DMS 273 treated with DMSO at 0.1 percent for 48 hours (cell line): ENCODE results near the gene ARHGAP12.
"Not testable (repeated sequence)": the region's sequence is repeated elsewhere in the genome, so short reads cannot be mapped to it uniquely, and the experiment has no call there.

ENCODE experiments used
- DNase-seq: peaks from one replicate; lab custom pipeline; 2025; lab: John Stamatoyannopoulos, UW

ARHGAP12 gene

DNA sequence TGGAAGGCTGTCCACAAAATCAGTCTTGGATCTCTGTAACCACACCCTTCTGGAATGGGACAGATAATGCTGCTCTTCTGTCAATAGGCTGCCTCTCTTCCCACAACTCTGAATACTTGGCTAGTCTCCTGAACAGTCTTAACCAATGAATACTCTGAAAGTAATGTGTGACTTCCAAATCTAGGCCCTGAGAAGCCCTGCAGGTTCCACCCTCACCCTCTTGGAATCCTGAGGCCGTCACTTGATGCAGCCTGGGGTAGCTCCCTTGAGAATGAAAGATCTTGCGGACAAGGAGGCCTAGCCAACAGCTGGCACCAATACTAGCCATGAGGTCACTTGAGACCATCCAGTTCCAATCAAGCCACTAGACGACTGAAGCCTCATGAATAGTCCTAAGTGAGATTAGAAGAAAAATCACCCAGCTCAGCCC lies 109.2 kb downstream of the ARHGAP12 start:
- no peak for DNase-seq

DNA sequence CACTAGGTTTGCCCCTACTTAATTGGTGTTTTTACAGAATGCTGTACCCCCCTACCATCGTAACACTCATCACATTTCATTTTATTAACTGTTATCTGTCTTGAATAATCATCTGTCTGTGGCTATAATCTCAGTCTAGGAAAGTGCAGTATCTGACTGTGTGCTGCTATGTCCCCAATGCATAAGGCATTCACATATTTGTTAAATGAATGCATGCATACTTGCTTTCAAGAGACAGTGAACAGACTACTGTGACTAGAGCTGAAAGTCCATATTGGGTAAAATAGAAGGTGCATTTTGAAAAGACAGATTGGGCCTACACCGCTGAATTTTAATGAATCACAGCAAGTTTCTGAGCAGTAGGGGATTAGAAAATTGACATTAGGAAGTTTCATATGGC lies 112.3 kb downstream of the ARHGAP12 start:
- DNase-seq: no peak

DNA sequence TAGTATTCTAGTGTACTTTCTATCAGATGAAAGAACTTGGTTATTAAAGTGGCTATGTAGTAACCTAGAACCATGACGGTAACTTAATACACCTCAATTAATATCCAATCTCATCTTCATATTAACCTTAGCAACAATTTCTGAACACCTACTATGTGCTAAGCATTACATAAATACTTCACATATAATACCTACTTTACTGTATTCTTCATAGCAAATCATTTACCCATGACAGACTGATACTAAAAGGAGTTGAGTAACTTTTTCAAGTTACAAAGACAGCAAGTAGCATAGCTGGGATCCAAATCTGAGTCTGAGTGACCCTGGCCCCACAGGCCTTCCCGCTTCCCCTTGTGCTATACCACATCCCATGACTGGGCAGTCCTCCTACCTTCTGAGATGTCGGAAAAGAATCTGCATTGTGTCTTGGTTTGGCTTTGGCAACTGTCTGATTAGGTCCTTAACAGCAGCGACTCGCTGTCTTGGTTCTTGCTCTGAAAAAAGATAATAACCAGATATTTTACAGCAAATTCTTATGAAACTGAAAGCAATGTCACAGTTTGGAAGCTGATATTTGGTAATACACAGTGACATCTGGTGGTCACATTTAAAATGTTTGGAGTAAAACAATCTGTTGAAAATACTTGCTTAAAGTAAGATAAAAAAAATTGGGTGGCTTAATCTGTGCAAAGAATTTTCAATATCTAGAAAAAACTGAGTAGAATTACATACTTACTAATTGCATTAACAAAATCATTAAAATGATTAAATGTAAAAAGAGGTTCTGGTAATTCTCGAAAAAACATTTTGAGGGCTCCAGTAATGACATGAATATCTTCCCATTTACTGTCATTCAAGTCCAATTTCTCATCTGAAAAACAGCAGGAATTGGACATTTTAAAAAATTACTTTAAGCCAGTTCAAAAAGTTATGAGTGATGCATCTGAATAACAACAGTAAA lies 120.1 kb downstream of the ARHGAP12 start:
- no peak for DNase-seq

DNA sequence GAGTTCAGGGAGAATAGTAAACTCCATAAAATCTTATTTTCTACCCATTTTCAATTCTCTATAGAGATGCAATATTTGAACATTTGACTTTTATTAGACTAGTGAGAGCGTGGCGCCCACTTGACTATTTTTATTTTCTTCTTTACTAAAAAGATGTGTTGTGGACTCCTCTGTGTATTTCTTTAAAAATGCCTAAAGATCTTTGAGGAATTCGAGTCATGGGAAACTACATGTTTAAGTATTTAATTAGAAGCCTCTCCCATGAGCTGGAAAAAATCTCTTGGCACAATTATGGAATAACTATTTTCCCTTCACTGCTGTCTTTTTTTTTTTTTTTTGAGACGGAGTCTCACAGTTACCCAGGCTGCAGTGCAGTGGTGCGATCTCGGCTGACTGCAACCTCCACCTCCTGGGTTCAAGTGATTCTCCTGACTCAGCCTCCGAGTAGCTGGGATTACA lies 124.2 kb downstream of the ARHGAP12 start:
- no peak for DNase-seq

DNA sequence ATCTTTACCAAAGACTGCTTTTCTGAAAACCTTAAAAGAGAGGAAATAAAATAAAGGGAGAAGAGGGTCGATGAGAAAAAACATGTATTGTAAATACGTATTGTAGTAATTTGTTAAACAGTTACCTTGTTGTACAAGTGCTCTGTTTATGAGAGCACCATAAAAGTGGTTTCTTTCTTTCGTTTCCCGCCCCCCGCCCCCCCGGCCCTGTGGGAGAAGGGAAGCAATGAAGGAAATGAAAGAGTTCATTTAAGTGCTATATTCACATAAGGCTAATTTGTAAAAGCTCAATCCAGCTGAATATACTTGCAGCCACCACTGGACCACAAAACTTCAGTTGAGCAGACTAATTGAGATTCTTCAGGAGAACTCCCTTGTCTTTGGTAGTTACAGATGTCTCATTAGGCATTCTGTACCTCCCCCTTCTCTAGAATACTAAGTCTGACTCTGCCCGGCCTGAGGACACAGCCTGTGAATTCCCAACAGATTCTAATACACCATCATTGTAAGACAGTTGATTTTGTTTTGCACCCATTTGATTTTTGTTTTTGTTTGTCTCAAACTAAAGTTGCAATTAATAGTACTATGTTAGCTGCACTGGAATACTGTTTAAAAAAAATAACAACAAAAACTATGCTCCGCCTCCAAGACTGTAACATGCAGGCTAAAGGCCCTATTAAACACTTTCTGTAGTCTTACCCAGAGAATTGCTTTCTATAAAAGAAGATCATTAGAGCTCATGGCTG lies 124.9 kb downstream of the ARHGAP12 start:
- no peak for DNase-seq

DNA sequence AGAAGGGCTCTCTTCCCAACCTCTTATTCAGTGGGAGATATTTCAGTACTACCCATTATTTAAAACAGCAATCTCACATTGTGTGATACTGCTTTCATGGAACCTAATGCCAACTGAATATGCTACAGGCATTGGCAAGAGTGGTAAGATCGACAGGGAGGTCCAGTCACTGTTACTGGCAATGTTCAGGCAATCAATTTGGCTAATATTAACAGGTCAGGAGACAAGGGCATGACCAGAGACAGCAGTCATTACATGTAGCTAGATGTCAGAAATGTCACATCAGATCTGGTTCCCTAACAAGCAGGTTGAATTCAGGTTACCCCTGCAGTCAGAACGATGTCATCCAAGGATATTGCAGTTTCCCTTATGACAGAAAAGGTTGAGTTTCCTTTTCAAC lies 129.4 kb downstream of the ARHGAP12 start:
- no peak for DNase-seq

DNA sequence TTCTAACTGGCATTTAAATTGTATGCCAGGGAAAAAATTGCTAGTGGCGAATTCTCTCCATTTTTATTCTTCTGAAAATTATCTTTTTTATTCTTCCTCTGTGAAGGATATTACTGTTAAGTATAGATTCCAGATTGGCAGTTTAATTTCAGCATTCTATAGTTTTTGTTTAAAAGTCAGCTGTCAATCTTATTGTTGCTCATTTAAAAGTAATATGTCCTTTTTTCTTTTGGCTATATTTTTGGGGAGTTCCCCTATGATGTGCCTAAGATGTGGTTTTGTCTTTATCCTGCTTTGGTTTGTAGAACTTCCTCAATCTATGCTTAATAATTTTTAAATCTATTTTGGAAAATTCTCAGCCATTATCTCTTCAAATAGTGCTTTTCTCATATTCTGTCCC lies 135.9 kb downstream of the ARHGAP12 start:
- no peak for DNase-seq

DNA sequence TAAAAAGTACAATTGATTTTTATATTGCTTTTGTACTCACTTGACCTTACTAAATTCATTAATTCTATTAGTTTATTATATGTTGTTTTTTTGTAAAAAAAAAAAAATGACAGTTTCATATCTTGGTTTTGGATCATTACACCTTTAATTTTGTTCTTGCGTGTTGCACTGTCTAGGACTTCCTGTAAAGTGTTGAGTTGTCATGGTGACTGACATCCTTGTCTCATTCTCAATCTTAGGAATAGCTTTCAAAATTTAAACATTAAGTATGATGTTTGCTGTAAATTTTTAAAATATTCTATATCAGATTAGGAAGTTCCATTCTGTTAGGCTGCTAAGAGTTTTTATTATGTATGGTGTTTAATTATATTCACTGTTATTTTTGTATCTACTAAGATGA lies 139.1 kb downstream of the ARHGAP12 start:
- DNase-seq: no peak

DNA sequence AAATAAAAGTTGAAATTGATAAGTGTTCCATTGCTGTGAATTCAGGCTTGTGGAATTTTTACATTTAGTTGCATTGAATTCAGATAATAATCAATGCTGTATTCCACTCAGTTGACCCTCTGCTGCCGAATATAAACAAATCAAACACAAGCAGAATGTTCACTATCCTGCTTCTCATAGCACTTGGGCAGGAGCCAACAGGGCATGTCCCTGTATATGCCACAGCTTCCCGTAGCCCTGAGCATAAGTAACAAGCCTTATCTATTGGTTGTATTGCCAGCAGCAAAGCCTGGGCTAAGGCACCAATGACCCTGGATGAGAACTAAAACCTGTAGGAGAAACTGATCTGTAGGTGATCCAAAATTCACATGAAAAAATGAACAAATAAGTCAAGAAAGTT lies 145.9 kb downstream of the ARHGAP12 start:
- no peak for DNase-seq

DNA sequence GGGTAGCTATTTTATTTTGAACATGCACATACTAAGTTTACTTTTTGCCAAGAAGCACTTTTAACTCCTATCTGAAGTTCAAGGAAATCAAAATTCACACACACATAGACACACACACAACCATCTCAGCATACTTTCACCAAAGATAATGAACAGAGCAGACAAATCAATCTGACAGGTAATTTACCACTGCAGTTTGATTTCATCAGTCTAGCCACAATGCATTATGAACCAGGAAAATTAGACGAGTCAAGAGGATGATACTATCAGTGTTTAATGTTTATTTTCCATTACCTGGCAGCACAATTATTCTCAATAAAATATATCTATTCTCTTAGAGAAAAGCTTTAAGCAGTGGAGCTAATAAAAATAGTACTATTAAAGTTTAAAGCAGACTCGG lies 147.9 kb downstream of the ARHGAP12 start:
- DNase-seq: no peak

DNA sequence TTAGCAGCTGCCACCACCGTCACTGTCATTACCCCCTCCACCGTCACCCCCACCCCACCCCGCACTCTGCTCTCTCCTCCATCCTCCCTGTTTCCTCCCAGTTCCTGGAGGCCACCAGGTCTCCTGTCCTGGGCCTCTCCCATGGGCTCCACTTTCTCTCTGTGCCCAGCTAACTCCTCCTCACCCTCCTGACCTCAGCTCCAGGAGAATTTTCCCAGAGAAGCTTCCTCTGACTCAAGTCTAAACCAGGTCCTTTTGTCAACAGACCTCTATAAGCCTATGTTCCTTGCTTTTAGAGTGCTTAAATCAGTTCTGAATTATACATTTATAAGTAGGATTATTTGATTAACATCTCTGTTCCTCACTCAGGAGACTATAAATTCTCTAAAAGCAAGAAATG lies 150.0 kb downstream of the ARHGAP12 start:
- no peak for DNase-seq

DNA sequence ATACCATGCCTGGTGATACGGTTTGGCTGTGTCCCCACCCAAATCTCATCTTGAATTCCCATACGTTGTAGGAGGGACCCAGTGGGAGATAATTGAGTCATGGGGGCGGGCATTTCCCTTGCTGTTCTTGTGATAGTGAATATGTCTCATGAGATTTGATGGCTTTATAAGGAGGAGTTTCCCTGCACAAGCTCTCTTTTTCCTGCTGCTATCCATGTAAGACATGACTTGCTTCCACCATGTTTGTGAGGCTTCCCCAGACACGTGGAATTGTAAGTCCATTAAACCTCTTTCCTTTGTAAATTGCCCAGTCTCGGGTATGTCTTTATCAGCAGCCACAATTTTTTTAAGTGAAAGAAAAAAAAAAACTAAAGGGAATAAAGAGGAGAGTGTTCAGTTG lies 152.5 kb downstream of the ARHGAP12 start:
- DNase-seq: no peak

DNA sequence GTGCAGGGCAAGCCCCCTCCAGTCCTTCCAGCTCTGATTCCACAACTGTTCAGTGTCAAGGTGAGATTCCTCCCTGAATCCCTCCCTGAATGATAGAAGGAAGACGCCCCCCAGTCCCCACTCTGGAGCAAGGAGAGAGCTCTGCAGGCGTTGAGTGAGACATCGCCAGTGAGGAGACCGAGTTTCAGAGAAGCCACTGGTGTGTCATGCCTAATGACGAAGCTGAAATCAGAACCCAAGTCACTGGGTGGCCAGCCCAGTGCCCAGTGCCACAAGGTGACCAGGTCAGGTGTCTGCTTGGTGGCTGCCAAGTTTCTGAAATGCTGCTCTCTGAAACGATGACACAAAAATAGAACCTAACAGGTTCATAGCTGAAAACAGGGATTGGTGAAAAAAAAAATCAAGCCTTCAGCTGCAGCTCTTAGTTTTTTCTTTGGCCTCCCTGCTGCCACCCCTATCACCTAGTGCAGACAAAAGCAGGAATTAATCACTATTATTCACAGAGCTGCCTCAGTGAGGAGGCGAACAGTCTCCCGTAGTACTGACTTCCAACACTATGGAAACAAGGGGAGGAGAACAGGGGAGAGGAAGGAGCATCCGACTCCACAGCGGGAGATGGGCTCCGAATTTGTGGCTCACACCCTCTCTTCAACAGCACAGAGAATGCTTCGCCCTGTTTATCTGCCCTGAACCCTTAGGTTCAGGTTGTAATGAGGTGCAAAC lies 153.5 kb downstream of the ARHGAP12 start:
- DNase-seq: no peak

DNA sequence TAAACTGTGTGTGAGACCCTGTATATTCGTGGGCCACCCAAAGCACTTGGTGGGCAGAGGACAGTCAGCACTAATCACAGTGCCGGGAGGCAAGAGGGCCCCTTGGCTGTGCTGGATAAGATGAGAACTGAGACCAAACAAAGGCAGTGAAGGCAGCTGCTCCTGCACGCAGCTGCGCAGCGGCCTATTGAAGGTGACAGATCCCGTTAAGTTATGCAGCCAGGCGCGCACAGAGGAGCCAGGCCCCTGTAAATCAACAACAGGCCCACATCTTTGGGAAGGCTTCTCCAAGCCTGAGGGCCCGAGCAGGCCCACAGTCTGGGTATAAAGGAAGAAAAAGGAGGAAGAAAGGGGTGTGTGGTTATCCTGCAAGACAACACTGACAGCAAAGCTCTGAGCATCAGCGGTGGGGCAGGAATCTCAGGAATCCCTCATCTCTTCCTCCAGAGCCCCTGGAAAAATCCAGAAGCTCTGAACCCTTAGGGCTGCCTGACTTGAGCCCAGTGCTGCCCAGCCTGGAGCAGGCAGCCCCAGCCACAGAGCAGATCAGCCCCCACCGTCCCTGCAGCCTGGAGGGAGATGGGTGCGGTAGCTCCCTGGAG lies 154.2 kb downstream of the ARHGAP12 start:
- DNase-seq: no peak

DNA sequence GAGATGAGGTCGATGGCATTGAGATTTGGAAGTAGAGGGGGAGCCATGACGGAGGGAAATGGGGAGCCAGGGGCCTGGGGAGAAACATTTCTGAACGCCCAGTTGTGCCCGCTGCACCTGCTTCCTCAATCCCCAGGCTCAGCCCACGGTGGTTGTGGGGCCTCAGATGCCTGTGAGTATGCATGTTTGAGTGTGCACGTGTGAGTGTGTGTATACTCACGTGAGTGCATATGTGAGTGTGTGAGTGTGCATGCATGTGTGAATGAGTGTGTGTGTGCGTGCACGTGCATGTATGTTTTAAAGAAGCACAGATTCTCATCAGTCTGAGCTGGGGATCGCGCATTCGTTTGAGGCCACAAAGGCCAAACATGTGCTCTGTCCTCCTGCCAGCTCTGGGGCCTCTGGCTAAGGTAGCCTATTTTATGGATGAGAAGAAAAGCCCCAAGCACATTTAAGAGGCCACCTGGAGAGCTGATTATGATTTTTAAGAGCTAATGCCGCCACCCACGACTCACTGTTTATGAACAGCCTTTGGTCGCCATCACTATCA lies 154.8 kb downstream of the ARHGAP12 start:
- DNase-seq: no peak

DNA sequence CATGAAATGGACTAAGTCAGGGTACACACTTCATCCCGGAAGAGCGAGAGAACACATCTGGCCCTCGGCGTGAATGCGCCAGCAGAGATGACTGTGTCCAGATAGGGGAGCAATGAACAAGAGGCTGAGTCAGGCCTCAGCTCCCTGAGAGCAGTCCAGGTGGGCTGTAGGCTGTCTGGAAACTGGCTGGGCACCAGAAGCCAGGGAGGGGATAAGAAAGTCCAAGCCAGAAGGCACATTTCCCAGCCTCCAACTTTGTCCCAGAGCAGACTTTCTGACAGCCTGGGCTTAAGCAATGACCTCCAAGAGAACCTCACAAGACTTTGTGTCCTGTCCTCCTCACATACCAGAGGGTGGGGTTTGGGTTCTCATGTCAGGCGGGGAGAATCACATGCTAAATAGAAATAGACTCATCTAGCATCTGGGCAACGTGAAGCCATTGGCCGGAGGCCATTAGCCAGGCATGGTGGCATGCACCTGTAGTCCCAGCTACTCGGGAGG lies 157.2 kb downstream of the ARHGAP12 start:
- DNase-seq: no peak

DNA sequence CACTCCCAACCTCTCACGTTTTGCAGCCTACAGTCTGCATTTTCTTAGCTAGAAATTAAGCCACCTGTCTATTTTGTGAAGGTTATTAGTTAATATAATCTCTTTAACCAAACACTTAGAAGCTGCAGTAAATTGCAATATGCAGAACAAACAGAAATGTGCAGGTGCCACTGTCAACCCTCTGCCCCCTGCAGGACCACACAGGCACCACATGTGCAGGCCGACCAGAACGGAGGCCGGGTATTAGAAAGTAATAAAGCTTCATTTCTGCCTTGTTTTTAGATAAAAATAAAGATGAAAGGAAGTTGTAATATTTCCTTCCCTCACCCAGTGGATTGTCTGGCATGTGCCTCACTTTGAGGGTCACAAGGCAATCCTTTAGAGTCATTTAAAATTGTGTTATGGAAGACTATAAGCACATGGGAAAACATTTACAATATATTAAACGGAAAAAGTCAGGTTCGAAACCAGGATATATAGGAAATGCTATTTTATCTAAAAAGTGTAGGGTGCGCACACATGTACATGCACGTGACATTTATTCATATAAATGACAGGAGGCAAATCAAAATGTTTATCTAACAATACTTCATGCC lies 158.2 kb downstream of the ARHGAP12 start:
- DNase-seq: no peak

DNA sequence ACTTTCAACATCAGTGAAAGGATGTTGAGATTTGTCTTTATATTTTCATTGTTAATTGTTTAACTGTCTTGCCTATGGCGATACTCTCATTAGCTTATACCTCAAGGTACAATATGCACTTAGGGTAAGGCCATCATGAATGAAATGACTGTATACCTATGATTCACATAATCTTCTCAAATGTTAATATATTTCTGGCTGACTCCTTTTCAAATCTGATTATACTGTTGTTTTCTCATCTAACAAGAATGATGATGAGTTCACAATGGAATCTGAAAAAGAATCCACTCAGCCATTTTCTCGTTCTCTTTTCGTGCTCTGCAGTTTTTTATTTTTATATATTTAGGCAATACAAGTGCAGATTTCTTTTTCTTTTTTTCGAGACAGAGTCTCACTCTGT lies 159.1 kb downstream of the ARHGAP12 start:
- DNase-seq: no peak

DNA sequence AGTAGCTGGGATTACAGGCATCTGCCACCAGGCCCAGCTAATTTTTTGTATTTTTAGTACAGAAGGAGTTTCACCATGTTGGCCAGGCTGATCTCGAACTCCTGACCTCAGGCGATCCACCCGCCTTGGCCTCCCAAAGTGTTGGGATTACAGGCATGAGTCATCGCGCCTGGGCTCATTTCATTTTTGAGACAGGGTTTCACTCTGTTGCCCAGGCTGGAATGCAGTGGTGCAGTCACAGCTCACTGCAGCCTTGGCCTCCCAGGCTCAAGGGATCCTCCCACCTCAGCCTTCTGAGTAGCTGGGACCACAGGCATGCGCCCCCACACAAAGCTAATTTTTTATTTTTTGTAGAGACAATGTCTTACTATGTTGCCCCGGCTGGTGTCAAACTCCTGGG lies 159.7 kb downstream of the ARHGAP12 start:
- not testable (repeated sequence) for DNase-seq

DNA sequence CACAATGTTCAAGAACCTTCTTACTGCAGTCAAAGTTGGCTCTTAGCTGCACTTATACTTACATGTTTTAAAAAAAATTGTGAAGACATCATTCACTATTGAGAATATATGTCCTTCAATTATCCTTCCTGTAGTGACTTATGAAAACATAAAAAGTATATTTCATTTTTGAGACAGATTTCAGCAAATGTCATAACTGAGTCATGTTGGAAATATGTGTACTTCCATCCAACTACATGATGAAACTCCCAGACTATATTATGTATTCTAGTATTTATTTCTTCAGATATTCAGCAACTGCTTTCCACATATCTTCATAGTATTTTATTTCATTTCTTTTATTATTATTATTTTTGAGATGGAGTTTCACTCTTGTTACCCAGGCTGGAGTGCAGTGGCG lies 160.2 kb downstream of the ARHGAP12 start:
- no peak for DNase-seq

DNA sequence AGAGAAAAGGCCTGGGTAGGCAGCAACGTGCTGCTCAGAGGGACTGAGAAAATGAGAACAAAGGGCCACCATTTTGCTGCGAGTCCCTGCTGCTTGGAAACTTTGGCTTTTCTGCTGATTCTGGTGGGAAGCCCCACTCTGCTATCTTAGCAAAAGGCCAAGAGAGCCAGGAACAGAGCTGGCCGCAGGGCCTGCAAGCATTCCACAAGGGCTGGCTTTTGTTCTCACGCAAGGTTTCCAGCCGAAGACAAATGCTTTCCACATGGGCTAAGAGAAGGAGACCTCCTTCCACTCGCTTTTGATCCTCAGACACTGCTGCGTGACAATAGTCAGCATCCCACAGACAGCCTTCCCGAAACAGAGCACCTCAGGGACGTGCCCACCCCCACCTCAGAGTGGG lies 163.1 kb downstream of the ARHGAP12 start:
- no peak for DNase-seq
